DND-41 (cell line): ENCODE results near the gene WSB2.

Experiments used
- ATAC-seq: fragments of 200-7000 bp; cut with Tn5 transposase; 3 replicates; pipeline ENCODE4 v1.9.1; 2021; ENCODE audit warnings: low read depth; ENCODE audit not compliant: insufficient read depth
- DNase-seq: peaks from one replicate; pipeline ENCODE4 v3.0.0-alpha.2; 2020
- H2AFZ ChIP-seq: 2 replicates; pipeline ENCODE4 v1.6.0; 2012; ENCODE audit warnings: low read depth, low read length
- H3K27ac ChIP-seq: 2 replicates; pipeline ENCODE4 v1.5.1; 2012; ENCODE audit warnings: low read length, inconsistent platforms
- H3K27me3 ChIP-seq: fragments of 200-600 bp; sonication (generic); 2 replicates; pipeline ENCODE4 v1.6.0; 2012; ENCODE audit warnings: low read length, mild to moderate bottlenecking, inconsistent platforms; ENCODE audit not compliant: insufficient read depth, poor library complexity
- H3K36me3 ChIP-seq: 2 replicates; pipeline ENCODE4 v1.5.1; 2012; ENCODE audit warnings: low read length, inconsistent platforms; ENCODE audit not compliant: insufficient read depth
- H3K4me1 ChIP-seq: 2 replicates; pipeline ENCODE4 v1.5.1; 2012; ENCODE audit warnings: mild to moderate bottlenecking, low read length; ENCODE audit not compliant: insufficient read depth
- H3K4me2 ChIP-seq: 2 replicates; pipeline ENCODE4 v1.6.0; 2012; ENCODE audit warnings: mild to moderate bottlenecking, moderate library complexity, low read length, inconsistent platforms; ENCODE audit not compliant: insufficient read depth
- H3K4me3 ChIP-seq, 2 experiments: fragments of 200-600 bp in 1 of 2; shearing (Covaris generic) in 1 of 2; 2 replicates each; pipeline ENCODE4 v1.5.1; 2012 to 2016; ENCODE audit warnings: inconsistent platforms in 2 of 2, low read length in 2 of 2, mild to moderate bottlenecking in 2 of 2, low read depth in 1 of 2, moderate library complexity in 1 of 2
- H3K79me2 ChIP-seq: 2 replicates; pipeline ENCODE4 v1.6.0; 2012; ENCODE audit warnings: low read length, inconsistent platforms; ENCODE audit not compliant: insufficient read depth
- H3K9ac ChIP-seq: 2 replicates; pipeline ENCODE4 v1.6.0; 2012; ENCODE audit warnings: low read depth, mild to moderate bottlenecking, inconsistent platforms, low read length, moderate library complexity
- H3K9me3 ChIP-seq: 2 replicates; pipeline ENCODE4 v1.5.1; 2012; ENCODE audit warnings: low read length, moderate library complexity, mild to moderate bottlenecking, inconsistent platforms; ENCODE audit not compliant: insufficient read depth, severe bottlenecking
- H4K20me1 ChIP-seq: 2 replicates; pipeline ENCODE4 v1.6.0; 2012; ENCODE audit warnings: low read length; ENCODE audit not compliant: insufficient read depth
- CTCF ChIP-seq: IDR thresholded peaks from 2 replicates; pipeline ENCODE4 v1.5.1; 2012; ENCODE audit warnings: borderline replicate concordance, low read length, moderate library complexity, mild to moderate bottlenecking; ENCODE audit not compliant: poor library complexity, severe bottlenecking; ENCODE audit errors: extremely low read depth
- EZH2 ChIP-seq: IDR thresholded peaks from 3 replicates; pipeline ENCODE4 v1.6.1; 2012; ENCODE audit warnings: borderline replicate concordance, low read depth, mild to moderate bottlenecking, moderate library complexity, low read length, inconsistent platforms; ENCODE audit not compliant: severe bottlenecking

The WSB2 gene

GRCh38 chr12:118061011-118061872, at the start of gene WSB2:
Gene WSB2, minus strand, starts transcription at chr12:118061179. Its CDS starts 131 bp downstream, at chr12:118061048.
- peak within 1 kb of the TSS; percentile 89 to 92 for H3K4me3 ChIP-seq
- peaks cover 60% of the 10 kb centered on the region for H3K4me1 ChIP-seq
- H3K79me2 ChIP-seq: peaks cover 11% of the 10 kb centered on the region; the same call in 1 of the 2 replicates
- peak within 1 kb of the TSS; percentile 80 for H3K4me2 ChIP-seq
- no peak for TF ChIP-seq CTCF
- no peak for TF ChIP-seq EZH2
- H3K9me3 ChIP-seq: no peaks in the 10 kb centered on the region
- no peaks in the 10 kb centered on the region for H4K20me1 ChIP-seq
- peak; percentile 33 for ATAC-seq
- DNase-seq: peak; percentile 68
- H3K27me3 ChIP-seq: no peaks in the 10 kb centered on the region
- H3K9ac ChIP-seq: peak within 1 kb of the TSS; percentile 93
- peak within 1 kb of the TSS; percentile 83 for H2AFZ ChIP-seq
- H3K27ac ChIP-seq: peak within 1 kb of the TSS; percentile 94
- H3K36me3 ChIP-seq: no peaks in the 10 kb centered on the region; the same call in 1 of the 2 replicates

GRCh38 chr12:118109088-118109487, 48.1 kb upstream of the WSB2 start:
- ATAC-seq: peak; percentile 37; the same call in 1 of the 3 replicates
- peaks cover 8% of the 10 kb centered on the region for H3K4me1 ChIP-seq

GRCh38 chr12:118107694-118108093, 46.7 kb upstream of the WSB2 start:
- H3K4me1 ChIP-seq: peaks cover 16% of the 10 kb centered on the region
- ATAC-seq: no peak
- no peak for TF ChIP-seq CTCF
- no peak for TF ChIP-seq EZH2
- H3K9ac ChIP-seq: no peak overlapping the region
- no peaks in the 10 kb centered on the region for H3K79me2 ChIP-seq
- no peak overlapping the region for H3K4me3 ChIP-seq
- no peaks in the 10 kb centered on the region for H3K27me3 ChIP-seq
- H2AFZ ChIP-seq: no peak overlapping the region
- no peak overlapping the region for H3K27ac ChIP-seq
- H3K9me3 ChIP-seq: no peaks in the 10 kb centered on the region
- H3K4me2 ChIP-seq: no peak overlapping the region
- no peaks in the 10 kb centered on the region for H3K36me3 ChIP-seq
- H4K20me1 ChIP-seq: no peaks in the 10 kb centered on the region
- DNase-seq: no peak

More at GRCh38 chr12:118109088-118109487, 48.1 kb upstream of the WSB2 start:
- Histone ChIP-seq H3K9me3 (no peaks in the 10 kb centered on the region), H3K9ac (no peak overlapping the region), H3K27me3 (no peaks in the 10 kb centered on the region), H4K20me1 (no peaks in the 10 kb centered on the region), H3K36me3 (no peaks in the 10 kb centered on the region), H3K4me2 (no peak overlapping the region), H3K79me2 (no peaks in the 10 kb centered on the region), H3K27ac (no peak overlapping the region), H2AFZ (no peak overlapping the region), H3K4me3 (no peak overlapping the region)
- TF ChIP-seq CTCF (no peak), EZH2 (no peak)
- no peak for DNase-seq
